GM21737 (cell line): ENCODE measurements around the gene CHCHD4.
"Not testable (repeated sequence)": the region's sequence is repeated elsewhere in the genome, so short reads cannot be mapped to it uniquely, and the experiment has no call there.

Experiments
- ATAC-seq: cut with Tn5 transposase; IDR thresholded peaks from one replicate; pipeline ENCODE4 v1.9.1; 2021; ENCODE audit warnings: mild to moderate bottlenecking, moderate library complexity; ENCODE audit not compliant: unreplicated experiment

The CHCHD4 gene

DNA sequence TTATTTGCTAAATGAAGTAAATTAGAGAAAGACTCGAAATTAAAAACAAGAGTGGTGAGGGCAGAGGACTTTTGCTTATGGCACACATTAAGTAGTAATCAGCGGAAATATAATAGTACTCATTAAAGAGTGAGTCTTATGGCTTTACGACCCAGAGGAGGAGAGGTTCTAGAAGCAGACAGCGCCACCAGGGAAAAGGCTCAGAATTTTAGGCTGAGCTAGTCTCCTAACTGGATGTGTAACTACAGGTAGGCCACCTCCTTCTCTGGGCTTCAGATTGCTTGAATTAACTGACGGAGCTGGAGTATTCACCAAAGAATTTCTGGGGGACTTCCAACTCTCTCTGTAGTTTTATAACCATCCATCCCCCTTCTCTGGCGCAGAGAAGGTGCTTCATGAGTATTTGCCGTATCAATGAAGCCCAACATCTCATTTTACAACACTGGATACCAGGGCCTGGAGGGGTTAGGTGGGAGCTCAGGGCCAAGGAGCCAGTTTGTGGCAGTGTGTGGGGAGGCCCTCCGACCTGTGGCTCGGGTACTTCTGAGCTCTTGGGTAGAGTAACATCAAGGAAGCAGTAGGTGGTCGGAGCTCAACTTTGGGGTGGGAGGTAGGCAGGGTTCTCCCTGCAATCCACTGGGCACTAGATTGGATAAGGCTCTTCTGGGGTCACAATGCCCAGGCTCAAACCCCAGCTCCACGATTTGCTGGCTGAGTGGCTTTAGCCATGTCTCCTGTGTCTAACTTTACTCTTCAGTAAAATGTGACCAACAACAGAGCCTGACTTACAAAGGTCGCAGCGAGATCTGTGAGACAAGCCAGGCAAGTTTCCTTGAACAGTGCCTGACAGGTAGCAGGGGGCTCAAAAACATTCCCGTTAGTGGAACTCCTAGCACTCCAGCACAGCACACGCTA lies 1.1 kb downstream of the CHCHD4 start:
- ATAC-seq, result no peak

GRCh38 chr3:14122301-14122700 lies 2.4 kb downstream of the CHCHD4 start:
- ATAC-seq, result no peak

- no peak for ATAC-seq
Observed at GRCh38 chr3:14121859-14122258, 2.8 kb downstream of the CHCHD4 start.

GRCh38 chr3:14120921-14121448 lies 3.7 kb downstream of the CHCHD4 start:
- not testable (repeated sequence) for ATAC-seq

GRCh38 chr3:14120111-14120920 lies 4.4 kb downstream of the CHCHD4 start:
- ATAC-seq, result no peak

- ATAC-seq, result no peak
Observed at GRCh38 chr3:14119651-14120050, 5.0 kb downstream of the CHCHD4 start.

- no peak for ATAC-seq
Observed at GRCh38 chr3:14118400-14119381, 6.0 kb downstream of the CHCHD4 start.

DNA sequence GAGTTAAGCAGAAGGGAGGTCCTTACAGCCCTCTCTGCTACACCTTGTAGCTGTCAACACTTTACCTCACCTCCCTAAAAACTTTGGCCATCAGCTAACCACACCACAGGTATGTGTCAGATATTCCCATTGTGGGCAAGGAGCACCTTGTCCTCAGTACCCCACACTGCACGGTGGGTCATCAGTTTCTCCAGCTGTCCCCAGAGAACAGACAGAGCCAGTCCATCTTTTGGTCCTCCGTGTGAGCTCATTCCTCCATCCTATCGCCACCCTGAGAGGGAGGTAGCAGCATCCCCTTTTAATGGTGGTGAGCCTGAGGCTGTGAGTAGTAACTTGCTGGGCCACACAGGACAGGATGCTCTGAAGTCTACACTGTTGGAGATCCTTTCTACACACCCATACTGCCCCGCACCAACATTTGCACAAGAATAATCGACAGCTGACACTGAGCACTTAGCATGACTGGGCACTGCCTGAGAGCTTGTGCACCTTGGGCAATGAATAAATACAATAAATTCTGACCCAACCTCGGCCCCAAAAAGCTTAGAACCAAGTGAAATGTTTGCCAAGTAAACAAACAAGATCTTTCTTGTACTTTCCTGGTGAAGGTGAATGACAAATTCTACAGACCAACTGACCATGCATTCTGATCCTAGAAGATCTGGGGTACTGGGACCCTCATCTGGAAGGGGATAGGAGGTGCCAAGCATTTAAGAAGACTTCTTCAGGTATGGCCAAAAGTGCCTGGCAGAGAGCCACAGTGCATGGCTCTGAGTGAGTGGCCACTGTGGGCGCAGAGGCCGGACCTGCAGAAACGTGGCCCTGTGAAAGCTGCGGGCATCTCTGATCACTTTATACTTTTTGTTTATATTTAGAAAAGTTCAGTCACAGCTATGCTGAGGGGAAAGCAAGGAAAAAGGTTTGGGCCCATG lies 6.9 kb downstream of the CHCHD4 start:
- no peak for ATAC-seq

DNA sequence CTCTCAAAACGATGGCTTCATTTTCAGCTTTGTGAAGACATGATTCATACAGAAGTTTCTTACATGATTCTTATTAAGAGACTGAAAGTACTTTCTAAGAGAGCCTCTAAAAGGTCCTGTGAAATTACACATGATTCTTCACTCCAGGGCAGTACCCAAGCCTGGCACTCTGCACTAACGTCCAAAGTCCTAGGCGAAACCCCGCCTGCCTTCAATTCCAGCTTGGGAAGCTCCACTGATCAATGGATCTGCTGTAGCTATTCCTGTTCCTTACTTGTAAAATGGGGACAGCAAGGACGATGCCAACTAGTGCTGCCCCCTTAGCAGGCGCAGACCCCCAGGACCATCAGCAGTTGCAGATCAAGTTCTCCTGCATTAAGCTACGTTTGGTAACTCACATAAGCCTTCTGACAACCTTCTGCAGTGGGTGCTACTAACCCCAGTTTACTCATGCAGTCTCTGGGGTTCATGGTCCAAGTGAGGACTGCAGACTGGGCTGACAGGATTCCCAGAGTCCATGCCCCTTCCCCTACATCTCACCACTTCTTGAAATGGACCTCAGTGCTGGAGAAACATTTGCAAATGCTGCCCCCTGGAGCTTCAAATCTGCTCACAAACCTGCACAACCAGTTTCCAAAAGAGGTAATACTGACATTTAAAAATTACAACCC lies 10.6 kb downstream of the CHCHD4 start:
- ATAC-seq, result no peak

- no peak for ATAC-seq
Observed at GRCh38 chr3:14110699-14111098, 14.0 kb downstream of the CHCHD4 start.

- not testable (repeated sequence) for ATAC-seq
Observed at GRCh38 chr3:14109821-14110220, 14.8 kb downstream of the CHCHD4 start.

GRCh38 chr3:14097616-14098391 lies 26.9 kb downstream of the CHCHD4 start:
- no peak for ATAC-seq

GRCh38 chr3:14096742-14097141 lies 27.9 kb downstream of the CHCHD4 start:
- no peak for ATAC-seq

DNA sequence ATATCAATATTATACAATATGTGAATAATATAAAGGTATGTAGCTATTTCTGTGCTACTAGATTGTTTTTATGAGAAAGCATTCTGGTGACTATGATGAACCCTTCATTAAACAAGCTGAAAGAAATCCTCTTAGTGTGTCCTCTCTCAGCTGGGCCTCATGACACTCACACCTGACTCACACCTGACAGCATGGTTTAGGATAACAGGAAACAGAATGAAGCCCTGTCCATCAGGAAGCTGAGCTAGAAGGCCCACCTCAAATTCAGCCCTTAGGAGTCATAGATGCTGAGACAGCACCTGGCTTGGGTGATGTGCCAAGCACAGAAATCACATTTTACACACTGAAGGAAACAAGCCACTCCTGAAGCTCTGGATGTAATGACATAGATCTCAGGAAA lies 30.8 kb downstream of the CHCHD4 start:
- no peak for ATAC-seq

DNA sequence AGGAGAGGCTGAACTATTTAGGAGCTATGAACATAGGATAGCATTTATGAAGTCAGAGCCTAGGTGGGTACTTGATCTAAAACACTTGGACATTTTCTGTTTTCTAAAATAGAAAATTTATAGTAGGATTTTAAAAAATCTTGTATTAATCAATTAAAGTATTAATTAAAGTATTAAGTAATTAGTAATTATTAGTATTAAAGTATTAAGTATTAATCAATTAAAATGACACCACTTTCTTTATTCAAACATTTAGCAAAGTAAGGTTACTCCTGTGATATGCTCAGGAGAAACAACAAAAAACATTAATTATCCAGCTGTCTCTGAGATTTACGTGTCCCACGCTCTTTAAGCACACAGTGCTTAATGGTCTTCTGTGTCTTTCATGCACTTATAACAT lies 32.2 kb downstream of the CHCHD4 start:
- no peak for ATAC-seq

- ATAC-seq, result not testable (repeated sequence)
Observed at GRCh38 chr3:14091959-14092358, 32.7 kb downstream of the CHCHD4 start.

DNA sequence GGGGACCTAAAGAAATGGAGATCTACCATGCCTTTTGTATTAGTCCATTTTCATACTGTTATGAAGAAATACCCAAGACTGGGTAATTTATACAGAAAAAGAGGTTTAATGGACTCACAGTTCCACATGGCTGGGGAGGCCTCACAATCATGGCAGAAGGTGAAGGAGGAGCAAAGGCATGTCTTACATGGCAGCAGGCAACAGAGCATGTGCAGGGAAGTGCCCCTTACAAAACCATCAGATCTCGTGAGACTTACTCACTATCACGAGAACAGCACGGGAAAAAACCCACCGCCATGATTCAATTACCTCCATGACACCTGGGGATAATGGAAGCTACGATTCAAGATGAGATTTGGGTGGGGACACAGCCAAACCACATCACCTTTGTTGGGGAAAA lies 37.2 kb downstream of the CHCHD4 start:
- not testable (repeated sequence) for ATAC-seq

GRCh38 chr3:14082108-14082657 lies 42.5 kb downstream of the CHCHD4 start:
- ATAC-seq, result no peak
